Measurements from ENCODE around the gene GPA33.

The GPA33 gene, protein sequence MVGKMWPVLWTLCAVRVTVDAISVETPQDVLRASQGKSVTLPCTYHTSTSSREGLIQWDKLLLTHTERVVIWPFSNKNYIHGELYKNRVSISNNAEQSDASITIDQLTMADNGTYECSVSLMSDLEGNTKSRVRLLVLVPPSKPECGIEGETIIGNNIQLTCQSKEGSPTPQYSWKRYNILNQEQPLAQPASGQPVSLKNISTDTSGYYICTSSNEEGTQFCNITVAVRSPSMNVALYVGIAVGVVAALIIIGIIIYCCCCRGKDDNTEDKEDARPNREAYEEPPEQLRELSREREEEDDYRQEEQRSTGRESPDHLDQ

DNA sequence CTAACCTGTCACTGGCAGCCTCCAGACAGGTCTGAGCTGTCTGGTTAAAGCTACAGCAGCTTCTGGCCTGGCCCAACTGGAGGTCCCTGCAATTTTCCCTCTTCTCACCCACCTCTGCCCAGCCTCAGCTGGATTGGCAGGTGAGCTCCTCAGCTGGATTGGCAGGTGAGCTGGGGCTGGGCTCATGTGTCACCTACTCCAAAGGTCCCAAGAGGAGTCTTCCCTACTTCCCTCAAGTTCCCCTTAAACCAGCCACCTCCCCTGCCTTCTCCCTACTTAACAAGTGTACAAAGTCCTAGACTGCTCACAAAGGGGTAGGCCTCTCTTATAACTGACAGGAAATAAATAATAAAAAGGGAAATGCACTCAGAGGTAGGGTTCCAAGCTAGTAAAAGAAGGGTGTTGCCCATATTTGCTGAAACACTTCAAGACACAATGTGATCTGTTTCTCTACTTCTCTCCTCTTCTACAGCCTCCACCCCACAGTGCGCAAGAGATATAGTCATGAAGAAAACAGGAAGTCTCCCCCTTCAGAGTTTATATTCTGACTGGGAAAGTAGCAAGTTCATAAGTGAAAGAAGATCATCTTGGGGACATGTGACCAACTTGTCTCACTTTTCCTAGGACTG, at the start of gene GPA33:
Gene GPA33 (minus strand): TSS at position 64 of the 629 bp plus-strand sequence. CDS start 90 bp downstream, outside the sequence.
- no peak for DNase-seq

DNA sequence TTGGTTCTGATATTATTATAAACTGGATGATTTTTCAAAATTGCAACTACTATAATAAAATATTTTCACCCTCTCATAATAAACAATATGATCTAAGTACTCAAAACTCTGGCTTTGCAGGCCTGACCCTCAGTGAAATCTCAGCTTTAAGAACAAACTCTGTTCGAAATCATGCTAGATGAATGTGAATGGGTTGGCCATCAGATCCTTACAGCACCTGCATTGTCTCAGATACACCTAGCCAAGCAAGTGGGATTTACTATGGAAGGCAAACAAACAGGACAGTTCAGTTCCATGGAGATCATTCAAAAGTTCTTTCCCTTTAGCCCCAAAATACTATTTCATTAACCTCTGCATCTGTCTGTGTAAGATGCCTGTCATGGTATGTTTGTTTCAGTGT, 48.5 kb upstream of the GPA33 start:
- DNase-seq = no peak

DNA sequence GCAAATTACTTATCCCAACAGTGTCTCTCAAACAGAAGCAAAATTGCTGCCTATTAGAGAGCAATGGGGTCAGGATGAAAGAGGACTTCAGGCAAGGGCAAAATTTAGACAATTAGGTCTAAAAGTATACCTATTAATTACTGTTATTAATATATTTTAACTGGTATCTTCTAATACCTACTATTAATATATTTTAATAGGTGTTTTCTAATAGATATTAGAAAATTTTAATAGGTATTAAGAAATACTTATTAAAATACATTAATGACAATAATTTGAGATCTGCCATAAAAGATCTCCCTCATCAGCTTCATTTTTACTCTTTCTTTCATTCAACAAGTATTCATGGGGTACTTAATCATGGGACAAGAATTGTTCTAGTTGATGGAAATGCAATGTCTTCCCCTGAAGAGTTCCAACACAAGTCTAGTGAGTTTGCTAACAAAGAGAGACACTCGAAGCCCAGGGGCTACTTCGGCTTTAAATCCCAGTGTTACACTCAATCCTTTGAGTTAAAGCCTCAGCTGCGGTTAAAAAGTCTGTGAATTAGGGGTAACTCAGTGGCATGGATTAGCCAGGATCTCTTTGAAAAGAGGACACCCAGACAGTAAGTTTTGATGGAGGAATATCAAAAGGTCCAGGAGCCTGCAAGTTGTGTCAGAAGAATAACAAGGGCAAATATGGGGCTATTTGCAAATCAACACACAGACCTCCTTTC, 47.8 kb upstream of the GPA33 start:
- DNase-seq = no peak

DNA sequence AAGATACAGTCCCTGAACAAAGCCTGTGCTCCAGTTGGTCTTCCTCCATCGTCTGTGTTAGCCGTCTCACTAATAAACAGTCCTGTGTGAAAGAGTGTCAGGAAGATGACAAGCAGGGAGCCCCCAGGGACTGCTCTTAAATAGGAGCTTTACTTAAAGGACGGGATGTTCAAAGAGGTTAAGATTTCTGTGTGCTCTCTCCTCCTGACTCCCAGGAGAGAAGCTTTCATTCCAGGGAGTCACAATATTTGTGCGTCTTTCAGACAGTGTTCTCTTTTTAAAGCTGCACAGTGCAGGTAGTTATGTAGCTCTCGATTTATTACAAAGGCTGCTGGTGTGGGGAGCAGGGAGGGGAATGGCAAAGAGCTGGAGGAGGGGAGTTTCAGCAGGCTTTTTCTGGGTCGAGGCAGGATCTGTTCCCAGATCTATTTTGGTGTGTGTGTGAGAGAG, 47.2 kb upstream of the GPA33 start:
- DNase-seq = no peak

DNA sequence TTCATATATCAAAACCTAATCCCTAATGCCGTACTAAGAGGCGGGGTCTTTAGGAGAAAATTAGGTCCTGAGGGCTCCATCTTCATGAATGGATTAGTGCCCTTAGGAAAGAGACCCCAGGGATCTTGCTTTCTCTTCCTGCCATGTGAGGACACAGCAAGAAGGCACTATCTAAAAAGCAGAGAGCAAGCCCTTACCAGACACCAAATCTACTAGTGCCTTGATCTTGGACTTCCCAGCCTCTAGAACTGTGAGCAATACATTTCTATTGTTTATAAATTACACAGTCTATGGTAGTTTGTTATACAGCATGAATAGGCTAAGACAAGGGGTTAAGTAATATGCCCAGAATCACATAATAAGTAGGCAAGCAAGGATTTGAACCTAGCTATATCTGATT, 46.6 kb upstream of the GPA33 start:
- no peak for DNase-seq

DNA sequence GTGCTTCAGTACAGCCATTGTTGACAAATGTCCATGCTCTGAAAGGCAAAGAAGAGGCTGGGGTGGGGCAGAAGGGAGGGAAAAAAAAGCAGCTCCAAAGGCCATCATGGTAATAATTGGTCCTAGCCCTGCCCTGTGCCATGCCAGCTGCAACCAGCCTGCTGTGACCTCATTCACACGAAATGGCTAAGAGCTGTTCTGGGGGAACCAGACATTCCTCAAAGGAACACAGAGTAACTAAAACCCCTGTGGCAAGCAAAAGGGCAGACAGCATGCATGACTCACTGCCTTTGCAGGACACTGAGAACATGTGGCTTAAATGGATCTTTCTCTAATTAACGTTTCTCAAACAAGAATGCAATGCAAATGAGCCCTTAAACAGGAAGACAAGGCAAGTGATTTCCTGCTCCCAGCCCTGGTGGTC, 46.0 kb upstream of the GPA33 start:
- peak; percentile 72 for DNase-seq

DNA sequence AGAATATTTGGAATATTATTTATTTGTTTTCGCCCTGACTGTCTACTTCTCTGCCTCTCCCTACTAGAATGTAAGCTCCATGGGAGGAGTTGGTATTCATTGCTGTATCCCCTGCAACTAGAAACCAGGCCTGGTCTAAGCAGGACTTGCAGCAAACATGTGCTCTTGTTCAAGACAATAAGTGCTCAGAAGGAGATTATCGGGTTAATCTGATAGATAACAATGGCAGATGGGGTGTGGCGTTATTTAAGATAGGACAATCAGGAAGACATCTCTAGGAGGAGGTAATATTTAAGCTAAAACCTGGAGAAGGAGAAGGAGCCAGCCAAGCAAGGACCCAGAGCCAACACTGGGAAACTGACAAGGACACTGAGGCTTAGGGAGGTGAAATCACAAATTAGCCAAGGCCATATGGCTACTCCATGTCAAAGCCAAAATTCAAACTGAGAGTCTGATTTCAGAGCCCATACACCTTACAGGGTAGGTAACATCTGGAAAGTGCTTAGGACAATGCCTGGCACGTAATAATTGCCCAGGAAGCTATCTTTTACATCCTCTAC, 45.2 kb upstream of the GPA33 start:
- no peak for DNase-seq

DNA sequence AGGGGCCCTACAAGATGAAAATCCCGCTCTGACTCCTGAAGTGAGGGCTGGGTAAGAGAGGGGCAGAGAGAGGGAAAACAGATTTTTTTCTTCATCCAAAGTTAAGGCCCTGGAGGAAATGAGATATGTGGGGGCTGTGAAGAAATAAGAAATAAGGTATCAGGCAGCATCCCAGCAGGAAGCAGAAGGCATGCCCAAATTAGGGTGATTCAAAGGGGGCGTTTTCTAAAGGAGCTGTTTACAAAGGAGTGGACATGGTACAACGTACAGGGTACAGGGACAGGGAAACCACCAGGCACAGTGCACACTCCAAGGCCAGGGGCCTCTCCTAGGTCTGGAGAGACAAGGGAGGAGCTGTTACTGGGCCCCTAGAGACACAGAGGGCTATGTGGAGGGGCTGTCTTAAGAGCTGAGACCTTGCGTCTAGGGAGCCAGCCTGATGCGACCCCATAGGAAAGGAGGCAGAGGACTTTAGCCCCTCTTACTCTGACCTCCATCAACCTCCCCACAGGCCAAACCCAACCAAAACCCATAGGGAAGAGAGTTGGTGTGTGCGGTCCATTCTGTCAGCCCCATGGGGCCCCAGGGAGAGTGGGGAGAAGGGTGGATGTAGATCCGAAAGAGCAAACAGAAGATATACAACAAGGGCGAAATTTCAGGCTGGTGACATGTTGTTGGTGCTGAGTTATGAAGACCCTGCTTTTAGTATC, 42.3 kb upstream of the GPA33 start:
- DNase-seq = no peak

DNA sequence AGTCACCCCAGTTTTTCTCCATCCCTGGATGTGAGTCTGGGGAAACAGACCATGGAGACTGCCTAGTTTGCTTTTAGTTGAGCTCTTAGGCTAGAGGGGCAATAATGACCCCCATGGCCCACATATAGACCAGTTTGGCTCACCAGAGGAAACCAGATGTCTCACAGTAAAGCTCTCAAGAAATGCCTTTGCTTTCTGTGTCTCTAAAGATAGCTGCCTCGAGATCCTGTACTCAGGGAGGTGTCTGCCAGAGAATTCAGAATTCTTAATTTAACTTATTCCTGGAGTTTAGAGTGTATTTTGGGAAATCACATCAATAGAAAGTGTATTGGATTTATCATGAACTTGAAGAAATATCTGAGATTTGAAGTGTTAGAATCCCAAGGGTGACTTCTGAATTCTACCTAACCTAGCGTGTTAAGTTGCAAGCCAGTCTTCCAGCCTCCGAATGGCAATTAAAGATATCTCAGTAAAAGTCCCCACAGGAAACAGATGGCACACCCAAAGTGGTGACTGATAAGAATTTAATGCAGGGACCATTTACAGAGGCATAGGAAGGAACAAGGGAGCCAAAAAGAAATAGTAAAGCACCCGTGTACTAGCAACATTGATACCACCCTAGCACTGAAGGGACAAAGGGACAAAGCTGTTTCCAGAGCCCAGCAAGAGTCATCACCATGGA, 40.8 kb upstream of the GPA33 start:
- no peak for DNase-seq

DNA sequence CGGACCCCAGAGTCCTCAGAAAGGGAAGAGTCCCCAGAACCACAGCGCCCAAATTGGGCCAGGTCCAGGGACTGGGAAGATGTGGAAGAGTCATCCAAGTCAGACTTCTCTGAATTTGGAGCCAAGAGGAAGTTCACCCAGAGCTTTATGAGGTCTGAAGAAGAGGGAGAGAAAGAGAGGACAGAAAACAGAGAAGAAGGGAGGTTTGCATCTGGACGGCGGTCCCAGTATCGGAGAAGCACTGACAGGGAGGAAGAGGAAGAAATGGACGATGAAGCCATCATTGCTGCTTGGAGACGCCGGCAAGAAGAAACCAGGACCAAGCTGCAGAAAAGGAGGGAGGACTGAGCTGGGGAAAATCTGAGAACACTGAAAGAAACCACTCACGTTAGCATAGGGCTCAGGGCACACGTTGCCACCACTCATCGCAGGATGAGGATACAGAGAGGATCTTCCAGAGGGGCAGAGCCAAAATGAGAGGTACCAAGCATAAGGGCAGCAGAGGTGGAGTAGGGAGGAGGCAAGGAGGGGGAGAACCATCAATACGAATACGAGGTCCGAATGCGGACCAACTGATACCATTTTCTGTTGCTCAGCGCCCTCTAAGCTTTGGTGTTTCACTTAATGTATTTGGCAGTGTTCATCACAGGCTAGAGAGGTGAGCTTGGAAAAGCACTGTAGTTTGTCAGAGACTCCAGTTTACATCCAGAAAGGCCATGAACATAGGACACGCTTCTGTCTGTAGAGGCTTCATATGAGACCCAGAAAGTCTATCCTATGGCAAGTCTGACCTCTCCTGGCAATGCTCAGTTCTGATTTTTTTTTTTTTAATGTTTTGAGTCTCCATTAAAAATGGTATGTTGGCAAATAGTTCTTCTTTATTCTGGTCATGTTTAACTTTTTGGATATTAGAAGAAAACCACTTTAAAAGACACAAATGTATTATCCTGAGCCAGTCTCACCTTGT, 38.4 kb upstream of the GPA33 start:
- peak; percentile 48 for DNase-seq

DNA sequence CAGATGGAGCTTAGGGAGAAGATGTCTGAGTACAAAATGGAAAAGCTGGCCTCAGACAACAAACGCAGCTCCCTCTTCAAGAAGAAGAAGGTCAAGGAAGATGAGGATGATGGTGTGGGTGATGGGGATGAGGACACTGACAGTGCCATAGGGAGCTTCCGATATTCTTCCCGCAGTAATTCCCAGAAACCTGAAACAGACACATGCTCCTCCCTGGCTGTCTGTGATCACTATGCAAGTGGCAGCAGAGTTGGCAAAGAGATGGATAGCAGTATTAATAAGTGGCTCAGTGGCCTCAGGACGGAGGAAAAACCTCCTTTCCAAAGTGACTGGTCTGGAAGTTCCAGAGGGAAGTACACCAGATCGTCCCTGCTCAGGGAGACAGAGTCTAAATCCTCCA, 37.5 kb upstream of the GPA33 start:
- DNase-seq = no peak

DNA sequence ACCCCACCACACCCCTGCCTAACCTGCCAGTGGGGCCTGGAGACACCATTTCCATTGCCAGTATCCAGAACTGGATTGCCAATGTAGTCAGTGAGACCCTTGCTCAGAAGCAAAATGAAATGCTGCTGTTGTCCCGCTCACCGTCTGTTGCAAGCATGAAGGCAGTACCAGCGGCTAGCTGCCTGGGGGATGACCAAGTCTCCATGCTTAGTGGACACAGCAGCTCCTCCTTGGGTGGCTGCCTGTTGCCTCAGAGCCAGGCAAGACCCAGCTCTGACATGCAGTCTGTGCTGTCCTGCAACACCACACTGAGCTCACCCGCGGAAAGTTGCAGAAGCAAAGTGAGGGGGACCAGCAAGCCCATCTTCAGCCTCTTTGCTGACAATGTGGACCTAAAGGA, 37.1 kb upstream of the GPA33 start:
- no peak for DNase-seq

DNA sequence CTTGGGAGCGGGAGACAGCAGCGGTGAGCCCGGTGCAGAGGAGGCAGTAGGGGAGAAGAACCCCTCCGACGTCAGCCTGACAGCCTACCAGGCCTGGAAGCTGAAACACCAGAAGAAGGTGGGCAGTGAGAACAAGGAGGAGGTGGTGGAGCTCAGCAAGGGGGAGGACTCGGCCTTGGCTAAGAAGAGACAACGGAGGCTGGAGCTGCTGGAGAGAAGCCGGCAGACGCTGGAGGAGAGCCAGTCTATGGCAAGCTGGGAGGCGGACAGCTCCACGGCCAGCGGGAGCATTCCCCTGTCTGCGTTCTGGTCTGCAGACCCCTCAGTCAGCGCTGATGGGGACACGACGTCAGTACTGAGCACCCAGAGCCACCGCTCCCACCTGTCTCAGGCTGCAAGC, 36.6 kb upstream of the GPA33 start:
- no peak for DNase-seq

DNA sequence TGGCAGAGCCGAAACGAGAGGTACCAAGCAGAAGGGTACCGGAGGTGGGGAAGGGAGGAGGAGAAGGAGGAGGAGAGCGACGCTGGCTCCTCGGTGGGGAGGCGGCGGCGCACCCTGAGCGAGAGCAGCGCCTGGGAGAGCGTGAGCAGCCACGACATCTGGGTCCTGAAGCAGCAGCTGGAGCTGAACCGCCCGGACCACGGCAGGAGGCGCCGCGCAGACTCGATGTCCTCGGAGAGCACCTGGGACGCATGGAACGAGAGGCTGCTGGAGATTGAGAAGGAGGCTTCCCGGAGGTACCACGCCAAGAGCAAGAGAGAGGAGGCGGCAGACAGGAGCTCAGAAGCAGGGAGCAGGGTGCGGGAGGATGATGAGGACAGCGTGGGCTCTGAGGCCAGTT, 36.1 kb upstream of the GPA33 start:
- peak; percentile 63 for DNase-seq

DNA sequence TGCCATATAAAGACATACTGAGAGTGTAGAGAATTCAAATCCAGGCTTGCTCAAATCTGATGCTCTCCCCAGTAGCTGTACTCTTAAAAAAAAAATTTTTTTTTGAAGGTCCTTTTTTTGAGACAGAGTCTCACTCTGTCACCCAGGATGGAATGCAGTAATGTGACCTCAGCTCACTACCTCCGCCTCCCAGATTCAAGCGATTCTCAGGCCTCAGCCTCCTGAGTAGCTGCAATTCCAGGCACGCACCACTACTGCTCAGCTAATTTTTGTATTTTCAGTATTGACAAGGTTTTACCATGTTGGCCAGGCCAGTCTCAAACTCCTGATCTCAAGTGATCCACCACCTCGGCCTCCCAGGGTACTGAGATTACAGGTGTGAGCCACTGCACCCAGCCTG, 32.4 kb upstream of the GPA33 start:
- no peak for DNase-seq

DNA sequence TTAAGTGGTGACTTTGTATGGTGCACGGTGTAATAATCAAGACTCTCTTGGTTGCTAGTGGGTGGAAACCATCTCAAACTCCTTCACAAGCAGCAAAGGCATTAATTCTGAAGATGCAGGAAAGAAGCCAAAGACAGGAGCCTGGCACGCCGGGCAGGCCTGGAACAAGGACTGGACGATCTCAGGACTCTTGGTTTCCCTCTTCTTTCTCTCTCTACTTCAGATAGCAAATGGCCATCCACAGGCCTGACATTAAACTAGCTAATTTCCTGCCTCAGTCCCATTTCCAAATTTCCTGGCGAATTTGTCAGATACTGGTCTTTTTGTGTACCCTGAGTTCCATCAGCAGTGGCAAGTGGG, 31.9 kb upstream of the GPA33 start:
- DNase-seq = peak; percentile 52

DNA sequence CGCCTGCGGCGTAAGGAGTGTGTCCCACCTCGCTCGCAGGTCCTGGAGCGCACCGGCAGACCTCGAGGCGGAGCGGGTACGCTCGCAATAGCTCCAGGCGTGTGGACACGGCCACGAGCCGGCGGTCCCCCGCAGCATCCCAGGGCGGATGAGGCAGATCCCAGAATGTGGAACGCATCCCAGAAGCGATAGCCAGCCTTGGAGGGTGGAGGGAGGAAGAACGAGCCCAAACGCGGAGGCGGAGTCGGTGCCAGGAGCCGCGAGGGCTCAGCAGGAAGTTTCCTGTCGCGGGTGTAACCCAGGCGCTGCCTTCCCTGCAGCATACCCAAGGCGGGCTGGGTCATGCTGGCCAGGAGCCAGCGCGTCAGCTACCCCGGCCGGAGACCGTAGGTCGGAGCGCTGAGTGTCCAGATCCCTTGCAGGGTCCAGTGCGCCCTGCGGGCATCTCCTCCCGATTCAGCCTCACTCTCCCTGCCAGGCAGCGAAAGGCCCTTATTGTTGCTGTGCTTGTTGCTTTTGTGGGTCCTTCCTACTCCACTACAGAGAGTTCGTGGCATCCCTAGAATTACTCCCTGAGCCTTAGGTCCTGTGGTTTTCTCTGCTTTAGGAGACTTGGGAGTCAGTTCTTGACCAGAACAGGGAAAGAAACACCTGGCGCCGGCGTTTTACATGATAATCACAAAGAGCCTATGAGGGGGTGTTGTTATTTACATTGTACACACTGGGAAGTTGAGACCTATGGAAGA, 31.4 kb upstream of the GPA33 start:
- peak; percentile 83 for DNase-seq

DNA sequence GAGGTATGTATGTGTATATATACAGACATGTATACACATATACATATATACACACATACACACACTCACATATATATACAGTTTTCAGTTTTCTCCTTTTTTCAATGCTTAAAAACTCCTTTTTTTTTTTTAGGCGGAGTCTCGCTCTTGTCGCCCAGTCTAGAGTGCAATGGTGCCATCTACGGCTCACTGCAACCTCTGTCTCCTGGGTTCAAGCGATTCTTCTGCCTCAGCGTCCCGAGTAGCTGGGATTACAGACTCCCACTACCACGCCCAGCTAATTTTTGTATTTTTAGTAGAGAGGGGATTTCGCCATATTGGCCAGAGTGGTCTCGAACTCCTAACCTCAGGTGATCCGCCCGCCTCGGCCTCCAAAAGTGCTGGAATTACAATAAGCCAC, 30.7 kb upstream of the GPA33 start:
- peak; percentile 34 for DNase-seq

DNA sequence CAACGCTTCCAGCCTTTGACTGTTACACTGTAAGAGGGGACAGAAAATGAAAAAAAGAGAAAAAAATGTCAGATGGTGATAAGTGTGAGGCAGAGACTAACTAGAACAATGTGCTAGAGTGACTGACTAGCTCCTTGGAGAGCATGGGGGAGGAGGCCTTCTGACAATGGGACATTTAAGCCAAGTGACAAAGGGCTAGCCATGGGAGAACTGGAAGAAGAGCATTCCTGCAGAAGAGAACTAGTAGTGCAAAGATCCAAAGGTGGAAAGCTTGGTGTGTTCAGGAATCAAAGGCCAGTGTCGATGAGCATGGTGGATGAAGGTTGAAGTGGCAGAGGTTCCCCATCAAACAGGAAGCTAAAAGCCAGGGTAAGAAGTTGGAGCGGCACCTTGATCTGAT, 29.5 kb upstream of the GPA33 start:
- no peak for DNase-seq

DNA sequence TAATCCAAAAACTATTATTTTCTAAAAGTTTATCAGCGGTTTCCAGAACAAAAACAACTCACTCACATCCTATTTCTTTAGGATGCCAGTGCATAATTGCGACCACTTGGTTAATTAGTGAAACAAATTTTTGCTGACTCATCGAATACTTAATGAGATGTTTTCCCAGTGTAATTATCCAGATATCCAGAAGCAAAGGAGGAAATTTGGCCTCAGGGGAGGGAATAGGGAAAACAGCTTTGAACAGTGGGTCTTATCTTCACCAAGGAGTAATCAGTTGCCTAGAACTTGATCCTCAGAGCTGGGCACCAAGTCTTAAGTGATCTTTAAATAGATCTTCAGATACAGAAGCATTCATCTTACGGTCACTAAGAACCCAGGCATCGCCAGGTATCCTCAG, 28.0 kb upstream of the GPA33 start:
- DNase-seq = no peak

DNA sequence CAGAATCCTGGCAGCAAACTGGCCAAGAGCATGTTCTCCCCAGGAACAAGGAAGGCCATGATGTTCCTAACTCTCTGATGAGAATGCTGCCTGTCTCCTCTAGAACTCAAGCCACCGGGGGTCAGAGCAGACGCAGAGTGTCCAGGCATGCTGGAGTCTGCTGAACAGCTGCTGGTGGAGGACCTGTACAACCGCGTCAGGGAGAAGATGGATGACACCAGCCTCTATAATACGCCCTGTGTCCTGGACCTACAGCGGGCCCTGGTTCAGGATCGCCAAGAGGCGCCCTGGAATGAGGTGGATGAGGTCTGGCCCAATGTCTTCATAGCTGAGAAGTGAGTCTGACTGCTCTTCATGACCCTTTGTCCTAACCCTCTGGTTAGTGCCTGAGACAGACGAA, 27.0 kb upstream of the GPA33 start:
- DNase-seq = no peak

Data from DMS53 (cell line).